HTR-8/SVneo (cell line): ENCODE results near the gene CTRB1.
"Not testable (repeated sequence)": the region's sequence is repeated elsewhere in the genome, so short reads cannot be mapped to it uniquely, and the experiment has no call there.

Experiments used
- DNase-seq: peaks from one replicate; pipeline ENCODE4 v3.0.0; 2011; ENCODE audit warnings: low spot score, mixed read lengths; ENCODE audit not compliant: insufficient read length
- FAIRE-seq: peaks from 2 replicates; lab custom pipeline; 2011; peaks lifted over from hg19 to GRCh38; lab: Jason Lieb, UNC

CTRB1 gene

DNA sequence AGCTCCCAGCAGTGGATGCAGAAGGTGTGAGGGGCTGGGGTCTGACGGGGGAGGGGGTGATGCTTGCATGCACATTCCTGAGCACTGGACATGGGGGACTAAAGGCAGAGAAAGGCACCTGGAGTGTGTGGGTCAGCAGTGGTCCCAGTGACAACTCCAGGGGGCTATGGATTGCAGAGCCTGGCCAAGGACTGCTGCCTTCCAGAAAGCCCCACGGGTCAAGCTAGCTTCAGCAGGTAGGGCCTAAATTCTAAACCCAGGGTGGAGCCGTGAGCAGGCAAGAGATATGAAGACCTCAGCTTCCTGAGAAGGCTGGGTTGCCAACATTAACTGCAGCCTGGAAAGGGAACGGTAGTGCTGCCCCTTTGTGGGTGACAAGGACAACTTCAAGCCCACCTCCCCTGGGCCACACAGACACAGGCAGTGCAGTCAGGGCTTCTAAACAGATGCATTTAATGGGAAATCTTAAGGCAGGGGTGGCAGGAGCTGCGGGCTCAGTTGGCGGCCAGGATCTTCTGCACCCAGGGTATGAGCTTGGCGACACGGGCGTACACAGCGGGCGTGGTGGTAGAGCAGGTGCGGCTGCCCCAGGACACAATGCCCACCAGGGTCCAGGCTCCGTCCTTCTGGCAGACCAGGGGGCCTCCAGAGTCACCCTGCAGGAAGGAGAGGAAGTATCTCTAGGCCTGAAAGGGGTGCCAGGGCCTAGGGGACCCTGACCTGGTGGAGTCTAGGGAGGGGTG, 14.9 kb upstream of the CTRB1 start:
- no peak for FAIRE-seq
- DNase-seq = no peak

DNA sequence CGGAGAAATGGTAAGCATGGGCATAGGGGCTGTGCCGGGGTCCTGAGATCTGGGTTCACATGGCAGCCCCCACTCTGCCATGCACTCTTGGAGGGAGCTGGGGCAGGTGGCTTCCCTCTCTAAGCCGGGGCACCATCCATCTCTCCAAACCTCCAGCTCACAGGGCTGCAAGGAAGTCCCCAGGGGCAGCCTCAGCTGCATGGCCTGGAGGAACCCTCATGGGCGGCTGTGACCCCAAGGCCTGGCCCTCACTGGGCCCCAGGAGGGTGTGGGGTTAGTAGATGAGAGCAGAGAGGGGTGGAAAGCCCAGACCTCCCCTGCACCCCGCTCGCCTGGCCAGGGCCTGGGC, 14.4 kb upstream of the CTRB1 start:
- FAIRE-seq (no peak), DNase-seq (no peak)

DNA sequence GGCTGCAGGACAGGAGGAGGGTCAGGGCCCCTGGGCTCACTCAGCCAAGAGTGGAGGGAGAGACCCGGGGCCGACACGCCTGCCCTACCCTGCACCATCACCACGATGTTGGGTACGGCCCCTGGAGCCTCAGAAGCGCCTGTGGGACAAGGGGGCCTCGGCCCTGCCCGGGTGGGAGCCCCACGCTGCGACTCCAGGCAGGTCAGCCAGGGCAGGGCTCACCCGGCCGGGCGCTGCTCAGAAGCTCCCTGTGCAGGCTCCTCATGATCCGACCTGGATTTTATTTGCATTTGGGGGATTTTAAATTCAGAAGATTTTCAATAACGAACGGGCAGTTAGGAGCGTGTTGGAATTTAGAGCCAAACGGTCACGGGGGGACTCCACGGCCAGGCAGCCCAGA, 13.9 kb upstream of the CTRB1 start:
- not testable (repeated sequence) for FAIRE-seq, DNase-seq

DNA sequence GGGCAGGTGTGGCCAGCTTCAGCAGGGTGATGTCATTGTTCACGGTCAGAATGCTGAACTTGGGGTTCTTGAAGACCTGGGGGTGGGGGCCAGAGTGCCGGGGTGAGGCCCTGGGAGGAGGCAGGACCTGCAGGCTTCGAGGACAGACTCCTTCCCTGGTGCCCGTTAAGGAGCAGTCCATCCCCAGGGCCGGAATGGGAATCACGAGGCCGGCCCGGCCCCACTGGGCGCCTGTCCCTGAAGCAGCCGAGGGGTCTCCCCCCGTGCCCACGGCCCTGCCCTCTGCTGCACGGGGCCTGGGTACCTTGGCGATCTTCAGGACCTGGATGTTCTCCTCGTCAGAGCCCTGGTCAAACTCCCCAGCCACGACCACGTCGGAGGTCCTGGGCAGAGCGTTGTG, 13.3 kb upstream of the CTRB1 start:
- not testable (repeated sequence) for DNase-seq
- peak; percentile 94 for FAIRE-seq

- FAIRE-seq, DNase-seq: not testable (repeated sequence)
Measured at GRCh38 chr16:75205961-75206748, 12.6 kb upstream of the CTRB1 start.

- no peak for DNase-seq
- no peak for FAIRE-seq
Measured at GRCh38 chr16:75206749-75207451, 11.9 kb upstream of the CTRB1 start, which contains the start of gene CTRB2. CTRB2 (minus strand) TSS chr16:75207161; CDS start chr16:75207141, 20 bp downstream.

DNA sequence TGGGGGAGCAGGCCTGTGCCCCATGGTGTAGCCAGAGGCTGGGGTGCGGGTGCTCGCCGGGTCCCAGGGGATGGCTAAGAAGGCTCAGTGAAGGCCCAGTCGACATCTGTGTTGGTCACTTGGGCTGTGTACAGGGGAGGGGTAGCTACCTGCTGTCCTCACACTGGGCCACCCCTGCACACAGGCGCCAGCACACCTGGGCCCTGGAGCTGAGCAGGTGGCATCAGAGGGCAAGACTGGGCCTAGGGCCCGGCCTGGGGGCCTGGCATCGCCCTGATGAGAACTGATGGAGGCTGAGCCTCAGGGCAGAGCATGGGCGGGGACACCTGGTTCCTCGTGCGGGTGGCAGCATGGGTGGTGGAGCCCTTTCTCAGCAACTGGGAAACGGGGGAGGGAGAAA, 11.0 kb upstream of the CTRB1 start:
- DNase-seq = no peak
- FAIRE-seq = no peak

DNA sequence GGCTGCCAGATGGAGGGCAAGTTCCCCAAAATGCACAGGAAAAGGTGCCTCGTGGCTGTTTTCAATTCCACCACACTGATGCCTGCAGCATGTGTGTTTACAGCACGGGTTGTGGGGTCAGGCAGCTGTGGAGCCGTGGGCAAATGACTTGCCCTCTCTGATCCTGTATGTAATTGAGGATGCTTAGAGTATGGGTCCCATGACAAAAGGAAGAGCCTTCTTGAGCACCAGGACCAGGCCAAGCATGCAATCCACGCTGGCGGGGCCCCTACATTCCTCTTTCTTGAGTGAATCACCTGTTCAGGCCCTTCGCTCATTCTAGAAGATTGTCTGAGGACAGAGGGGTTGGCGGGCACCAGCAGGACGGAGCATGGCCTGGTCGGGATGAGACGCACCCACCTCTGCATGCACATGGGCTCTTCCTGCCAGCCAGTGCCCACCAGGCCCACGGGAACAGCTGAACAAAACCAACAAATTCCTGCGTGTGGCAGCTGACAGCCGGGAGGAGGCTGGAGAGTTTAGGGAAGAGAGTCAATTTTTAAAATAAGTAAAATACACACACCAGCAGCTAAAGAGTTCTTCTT, 10.5 kb upstream of the CTRB1 start:
- DNase-seq (no peak), FAIRE-seq (peak; percentile 4)

DNA sequence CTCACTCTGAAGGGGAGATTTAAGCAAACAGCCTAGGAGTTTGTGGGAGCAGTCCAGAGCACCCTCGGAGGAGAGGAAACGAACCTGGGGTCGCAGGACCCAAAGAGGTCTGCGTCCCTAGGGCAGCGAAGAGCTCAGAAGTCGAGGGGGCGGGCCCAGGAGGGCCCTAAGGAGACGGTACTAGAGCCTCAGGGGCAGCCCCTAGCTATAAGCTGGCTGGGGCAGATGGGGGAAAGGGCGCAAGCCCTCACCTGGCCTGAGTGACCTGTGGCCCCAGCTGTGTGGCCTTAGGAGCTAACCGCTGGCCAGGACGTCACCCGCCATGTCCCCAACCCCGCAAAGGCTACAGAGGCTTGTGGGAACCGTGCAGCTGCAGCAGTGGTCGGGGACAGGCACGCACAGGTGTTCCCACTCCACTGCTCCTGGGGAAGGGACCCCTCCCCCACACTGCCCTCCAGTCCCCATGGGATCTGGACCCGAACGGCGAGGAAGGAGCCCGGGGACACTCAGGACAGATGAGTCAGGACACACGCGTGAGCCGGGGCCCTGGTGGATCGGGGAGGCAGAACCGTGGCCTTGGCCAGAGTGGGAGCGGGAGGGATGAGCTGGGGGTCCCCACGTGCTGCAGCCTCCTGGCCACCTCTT, 9.8 kb upstream of the CTRB1 start:
- DNase-seq = no peak
- no peak for FAIRE-seq

DNA sequence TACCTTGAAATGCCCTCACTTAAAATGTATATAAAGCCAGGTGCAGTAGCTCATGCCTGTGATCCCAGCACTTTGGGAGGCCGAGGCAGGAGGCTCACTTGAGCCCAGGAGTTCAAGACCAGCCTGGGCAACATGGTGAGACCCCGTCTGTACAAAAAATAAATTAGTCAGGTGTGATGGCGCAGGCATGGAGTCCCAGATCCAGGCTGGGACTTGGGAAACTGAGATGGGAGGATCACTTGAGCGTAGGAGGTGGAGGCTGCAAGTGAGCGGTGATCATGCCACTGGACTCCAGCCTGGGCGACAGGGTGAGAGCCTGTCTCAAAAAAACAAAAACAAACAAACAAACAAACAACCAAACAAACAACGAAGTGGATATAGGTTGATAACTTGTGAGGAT, 9.3 kb upstream of the CTRB1 start:
- FAIRE-seq, DNase-seq: not testable (repeated sequence)

- DNase-seq (no peak), FAIRE-seq (no peak)
Measured at GRCh38 chr16:75209944-75210343, 8.8 kb upstream of the CTRB1 start.

- not testable (repeated sequence) for DNase-seq, FAIRE-seq
Measured at GRCh38 chr16:75211286-75211685, 7.5 kb upstream of the CTRB1 start.

DNA sequence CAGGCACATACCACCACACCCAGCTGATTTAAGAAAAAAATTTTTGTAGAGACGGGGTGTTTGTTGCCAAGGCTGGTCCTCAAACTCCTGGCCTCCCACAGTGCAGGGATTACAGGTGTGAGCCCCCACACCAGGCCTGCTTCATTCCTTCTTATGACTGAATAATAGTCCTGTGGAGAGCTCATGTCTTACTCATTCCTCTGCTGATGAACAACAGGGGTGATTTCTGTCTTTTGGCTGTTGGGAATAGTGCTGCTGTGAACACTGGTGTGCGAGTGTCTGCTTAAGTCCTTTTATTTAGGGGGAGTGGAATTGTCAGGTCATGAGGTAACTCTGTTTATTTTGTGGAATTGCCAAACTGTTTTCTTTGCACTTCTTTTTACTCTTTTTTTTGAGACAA, 2.7 kb upstream of the CTRB1 start:
- no peak for FAIRE-seq
- DNase-seq = no peak

DNA sequence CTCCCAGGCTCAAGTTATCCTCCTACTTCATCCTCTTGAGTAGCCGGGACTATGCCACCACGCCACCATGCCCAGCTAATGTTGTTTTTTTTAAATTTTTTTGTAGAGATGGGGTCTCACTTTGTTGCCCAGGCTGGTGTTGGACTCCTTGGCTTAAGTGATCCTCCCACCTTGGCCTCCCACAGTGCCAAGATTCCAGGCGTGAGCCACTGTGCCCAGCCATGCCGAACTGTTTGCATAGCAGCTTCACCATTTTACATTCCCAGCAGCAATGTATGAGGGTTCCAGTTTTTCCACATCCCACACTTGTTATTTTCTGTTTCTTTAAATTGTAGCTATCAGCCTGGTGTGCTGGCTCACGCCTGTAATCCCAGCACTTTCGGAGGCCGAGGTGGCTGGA, 2.2 kb upstream of the CTRB1 start:
- DNase-seq (no peak), FAIRE-seq (no peak)

DNA sequence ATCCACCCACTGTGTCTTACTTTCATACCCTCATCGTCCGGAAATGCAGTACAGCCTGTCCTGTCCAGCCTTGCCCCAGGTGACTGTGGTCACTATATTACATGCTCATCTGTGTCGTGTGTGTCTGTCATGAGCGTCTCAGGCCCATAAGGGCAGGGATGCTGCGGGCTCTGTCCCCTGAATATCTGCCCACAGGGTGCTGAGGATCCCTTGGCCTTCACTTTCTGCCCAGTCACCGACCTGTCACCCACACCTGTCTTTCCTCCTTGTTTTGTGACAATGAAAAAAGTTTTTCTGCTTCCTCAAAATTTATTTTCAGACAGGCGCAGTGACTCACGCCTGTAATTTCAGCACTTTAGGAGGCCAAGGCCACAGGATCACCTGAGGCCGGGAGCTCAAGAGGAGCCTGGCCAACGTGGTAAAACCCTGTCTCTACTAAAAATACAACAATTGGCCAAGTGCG, 1.4 kb upstream of the CTRB1 start:
- DNase-seq (no peak), FAIRE-seq (peak; percentile 75)

DNA sequence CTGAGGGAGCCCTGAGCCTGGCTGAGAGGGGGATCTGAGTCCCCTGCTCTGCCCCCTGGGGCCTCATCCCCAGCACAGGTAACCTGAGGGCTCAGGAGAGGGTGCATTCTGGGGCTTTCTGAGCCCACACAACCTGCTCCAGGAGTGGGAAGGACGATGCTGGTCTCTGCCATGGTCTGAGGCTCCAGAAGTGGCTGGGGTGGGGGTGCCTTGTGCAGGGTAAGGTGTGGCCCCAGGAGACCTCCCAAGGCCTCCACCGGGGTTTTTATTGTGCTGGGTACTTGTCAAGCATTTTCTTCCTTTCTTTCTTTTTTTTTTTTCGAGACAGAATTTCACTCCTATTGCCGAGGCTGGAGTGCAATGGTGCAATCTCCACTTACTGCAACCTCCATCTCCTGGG, 300 bp downstream of the CTRB1 start:
- no peak for FAIRE-seq
- DNase-seq = no peak

DNA sequence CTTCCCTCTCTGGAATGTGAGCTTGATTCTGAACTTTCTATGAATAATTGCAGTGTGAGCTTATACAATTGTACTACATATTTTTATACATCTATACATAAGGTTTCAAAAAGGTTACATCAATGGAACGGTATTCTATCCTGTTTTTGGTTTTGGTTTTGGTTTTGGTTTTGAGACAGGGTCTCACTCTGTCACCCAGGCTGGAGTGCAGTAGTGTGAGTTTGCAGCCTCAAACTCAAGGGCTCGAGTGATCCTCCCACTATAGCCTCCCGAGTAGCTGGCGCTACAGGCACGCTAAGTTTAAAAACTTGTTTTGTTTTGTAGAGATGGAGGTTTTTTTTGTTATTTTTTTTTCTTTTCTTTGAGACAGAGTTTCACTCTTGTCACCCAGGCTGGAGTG, 1.1 kb downstream of the CTRB1 start:
- no peak for FAIRE-seq
- no peak for DNase-seq

- DNase-seq (no peak), FAIRE-seq (peak; percentile 38)
Measured at GRCh38 chr16:75222271-75222783, 3.5 kb downstream of the CTRB1 start.

DNA sequence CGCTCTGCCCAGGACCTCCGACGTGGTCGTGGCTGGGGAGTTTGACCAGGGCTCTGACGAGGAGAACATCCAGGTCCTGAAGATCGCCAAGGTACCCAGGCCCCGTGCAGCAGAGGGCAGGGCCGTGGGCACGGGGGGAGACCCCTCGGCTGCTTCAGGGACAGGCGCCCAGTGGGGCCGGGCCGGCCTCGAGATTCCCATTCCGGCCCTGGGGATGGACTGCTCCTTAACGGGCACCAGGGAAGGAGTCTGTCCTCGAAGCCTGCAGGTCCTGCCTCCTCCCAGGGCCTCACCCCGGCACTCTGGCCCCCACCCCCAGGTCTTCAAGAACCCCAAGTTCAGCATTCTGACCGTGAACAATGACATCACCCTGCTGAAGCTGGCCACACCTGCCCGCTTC, 4.3 kb downstream of the CTRB1 start:
- not testable (repeated sequence) for DNase-seq
- peak; percentile 92 for FAIRE-seq
